IPS-15b (cell line): ENCODE results near the gene GAS7.
"Not testable (repeated sequence)": the region's sequence is repeated elsewhere in the genome, so short reads cannot be mapped to it uniquely, and the experiment has no call there.

ENCODE experiments used
- H3K27me3 ChIP-seq: one replicate; pipeline ENCODE4 v1.6.1; 2013; ENCODE audit warnings: low read length; ENCODE audit not compliant: control insufficient read depth, insufficient read depth
- H3K36me3 ChIP-seq: one replicate; pipeline ENCODE4 v1.6.1; 2013; ENCODE audit warnings: low read length; ENCODE audit not compliant: control insufficient read depth, insufficient read depth
- H3K4me1 ChIP-seq: one replicate; pipeline ENCODE4 v1.6.1; 2013; ENCODE audit warnings: mild to moderate bottlenecking, low read length; ENCODE audit not compliant: control insufficient read depth, insufficient read depth
- H3K4me3 ChIP-seq: one replicate; pipeline ENCODE4 v1.5.1; 2013; ENCODE audit warnings: low read depth, low read length
- H3K9ac ChIP-seq: one replicate; pipeline ENCODE4 v1.6.1; 2013; ENCODE audit warnings: low read depth, mild to moderate bottlenecking, low read length
- H3K9me3 ChIP-seq: one replicate; pipeline ENCODE4 v1.6.1; 2013; ENCODE audit warnings: mild to moderate bottlenecking, low read length; ENCODE audit not compliant: control insufficient read depth, insufficient read depth

Gene GAS7

DNA sequence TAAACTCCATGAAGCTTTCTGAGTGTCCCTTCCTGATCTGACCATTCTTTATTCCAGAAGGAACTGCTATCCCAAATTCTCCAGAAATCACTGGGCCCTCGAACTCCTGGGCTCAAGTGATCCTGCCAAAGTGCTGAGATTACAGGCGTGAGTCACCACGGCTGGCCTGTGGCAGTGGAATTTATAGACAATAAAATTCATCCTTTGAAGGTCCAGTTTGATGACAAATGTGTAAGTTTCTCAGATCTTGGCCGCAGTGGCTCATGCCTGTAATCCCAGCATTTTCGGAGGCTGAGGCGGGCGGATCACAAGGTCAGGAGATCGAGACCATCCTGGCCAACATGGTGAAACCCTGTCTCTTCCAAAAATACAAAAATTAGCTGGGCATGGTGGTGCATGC, 103.1 kb downstream of the GAS7 start:
- H3K36me3 ChIP-seq, H3K27me3 ChIP-seq, H3K9me3 ChIP-seq, H3K4me3 ChIP-seq, H3K4me1 ChIP-seq, H3K9ac ChIP-seq: not testable (repeated sequence)

DNA sequence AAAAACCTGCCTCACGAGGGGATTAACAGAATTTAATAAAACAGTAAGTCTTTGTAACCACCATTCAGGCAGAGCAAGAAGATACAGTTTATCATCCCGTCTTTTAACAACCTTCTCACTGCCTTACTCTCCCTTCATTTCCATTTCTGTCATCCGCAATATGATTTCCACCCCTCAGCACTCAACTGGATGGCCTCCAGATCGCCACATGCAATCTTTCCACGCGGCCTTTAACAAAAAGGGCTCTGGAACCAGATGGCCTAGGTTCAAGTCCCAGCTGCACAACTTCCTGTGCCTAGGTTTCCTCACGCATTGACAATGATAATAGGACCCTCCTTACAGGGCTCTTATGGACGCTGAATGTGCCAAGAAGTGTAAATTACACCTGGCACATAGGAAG, 103.6 kb downstream of the GAS7 start:
- no peaks in the 10 kb centered on the region for H3K27me3 ChIP-seq
- H3K4me3 ChIP-seq, result no peak overlapping the region
- H3K9ac ChIP-seq, result no peak overlapping the region
- H3K4me1 ChIP-seq, result no peaks in the 10 kb centered on the region
- no peaks in the 10 kb centered on the region for H3K36me3 ChIP-seq
- H3K9me3 ChIP-seq, result no peaks in the 10 kb centered on the region

DNA sequence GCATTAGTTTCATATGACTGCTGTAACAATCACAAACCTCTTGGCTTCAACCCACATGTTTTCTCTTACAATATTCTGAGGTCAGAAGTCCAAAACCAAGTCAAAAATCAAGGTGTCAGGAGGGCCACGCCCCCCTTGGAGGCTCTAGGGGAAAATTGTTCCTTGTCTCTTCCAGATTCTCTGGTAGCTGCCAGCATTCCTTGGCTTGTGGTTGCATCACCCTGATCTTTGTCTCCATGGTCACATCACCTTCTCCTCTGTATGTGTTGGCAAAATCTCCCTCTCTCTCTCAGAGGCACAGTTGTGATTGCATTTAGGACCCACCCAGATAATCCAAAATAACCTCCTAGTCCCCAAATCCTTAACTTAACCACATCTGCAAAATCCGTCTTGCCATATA, 105.8 kb downstream of the GAS7 start:
- Histone ChIP-seq H3K9ac (no peak overlapping the region), H3K27me3 (no peaks in the 10 kb centered on the region), H3K4me1 (no peaks in the 10 kb centered on the region), H3K36me3 (no peaks in the 10 kb centered on the region), H3K4me3 (no peak overlapping the region), H3K9me3 (no peaks in the 10 kb centered on the region)

DNA sequence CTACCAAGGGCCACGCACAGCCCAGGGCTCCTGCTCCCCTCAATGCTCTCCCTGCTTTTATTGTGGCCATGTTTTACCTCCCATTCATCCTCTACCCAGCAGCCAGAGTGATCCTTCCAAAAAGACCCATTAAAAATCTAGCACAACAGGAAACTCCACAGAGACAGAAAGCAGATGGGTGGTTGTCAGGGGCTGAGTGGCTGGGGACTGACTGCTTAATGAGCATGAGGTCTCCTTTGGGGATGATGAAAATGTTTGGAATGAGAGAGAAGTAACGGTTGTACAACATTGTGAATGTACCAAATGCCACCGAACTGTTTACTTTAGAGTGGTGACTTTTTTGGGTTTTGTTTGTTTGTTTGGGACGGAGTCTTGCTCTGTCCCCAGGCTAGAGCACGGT, 107.4 kb downstream of the GAS7 start:
- H3K4me3 ChIP-seq, result no peak overlapping the region
- H3K9me3 ChIP-seq, result no peaks in the 10 kb centered on the region
- no peaks in the 10 kb centered on the region for H3K27me3 ChIP-seq
- no peak overlapping the region for H3K9ac ChIP-seq
- no peaks in the 10 kb centered on the region for H3K4me1 ChIP-seq
- H3K36me3 ChIP-seq, result no peaks in the 10 kb centered on the region

DNA sequence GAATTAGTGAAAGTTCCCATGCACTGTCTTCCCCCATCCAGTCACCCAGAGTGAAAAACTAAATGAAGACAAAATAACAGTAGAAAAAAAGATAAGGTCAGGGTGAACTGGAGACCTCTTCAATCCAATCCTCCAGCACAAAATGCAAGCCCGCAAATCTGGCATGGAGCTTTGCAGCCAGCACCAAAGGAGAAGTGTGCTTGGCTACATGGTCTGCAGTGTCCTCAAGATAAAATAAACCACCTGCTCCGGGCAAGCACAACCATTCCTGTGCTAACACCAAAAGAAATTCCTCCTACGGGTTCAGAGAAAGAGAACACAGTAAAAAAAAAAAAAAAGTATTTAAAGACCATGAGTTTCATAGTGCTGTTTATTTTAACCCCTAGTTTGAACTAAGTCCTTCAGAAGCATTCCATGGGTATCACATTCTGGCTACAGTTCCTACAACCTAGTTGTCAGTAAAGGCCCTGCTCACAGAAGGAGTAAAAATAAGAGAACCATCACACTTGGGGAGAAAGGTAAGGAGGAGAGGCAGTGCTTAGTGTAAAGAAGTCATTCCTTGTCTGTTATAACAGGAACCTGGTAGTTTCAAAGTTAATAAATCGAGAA, 109.1 kb downstream of the GAS7 start:
- Histone ChIP-seq H3K27me3 (no peaks in the 10 kb centered on the region), H3K4me3 (no peak overlapping the region), H3K36me3 (no peaks in the 10 kb centered on the region), H3K9ac (no peak overlapping the region), H3K9me3 (no peaks in the 10 kb centered on the region), H3K4me1 (no peaks in the 10 kb centered on the region)

DNA sequence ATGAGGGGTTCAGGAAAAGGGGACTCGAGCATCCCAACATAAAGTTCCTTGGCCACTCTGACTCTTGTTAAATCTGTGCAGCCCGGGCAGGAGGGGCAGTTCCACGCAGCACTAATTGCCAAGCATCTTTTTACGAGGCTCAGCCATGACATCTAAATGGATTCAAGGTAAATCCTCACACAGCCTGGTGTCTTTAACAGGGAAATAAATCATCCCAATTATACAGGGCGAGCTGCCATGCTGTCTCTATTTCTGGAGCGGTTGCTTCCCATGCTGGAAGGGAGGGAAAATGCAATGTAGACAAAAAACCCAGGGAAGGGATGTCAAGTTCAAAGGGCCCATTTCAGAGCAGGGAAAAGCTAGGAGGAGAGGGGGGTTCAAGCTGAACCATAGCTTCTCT, 110.0 kb downstream of the GAS7 start:
- no peak overlapping the region for H3K4me3 ChIP-seq
- no peaks in the 10 kb centered on the region for H3K36me3 ChIP-seq
- no peaks in the 10 kb centered on the region for H3K4me1 ChIP-seq
- no peaks in the 10 kb centered on the region for H3K27me3 ChIP-seq
- no peak overlapping the region for H3K9ac ChIP-seq
- H3K9me3 ChIP-seq, result no peaks in the 10 kb centered on the region

DNA sequence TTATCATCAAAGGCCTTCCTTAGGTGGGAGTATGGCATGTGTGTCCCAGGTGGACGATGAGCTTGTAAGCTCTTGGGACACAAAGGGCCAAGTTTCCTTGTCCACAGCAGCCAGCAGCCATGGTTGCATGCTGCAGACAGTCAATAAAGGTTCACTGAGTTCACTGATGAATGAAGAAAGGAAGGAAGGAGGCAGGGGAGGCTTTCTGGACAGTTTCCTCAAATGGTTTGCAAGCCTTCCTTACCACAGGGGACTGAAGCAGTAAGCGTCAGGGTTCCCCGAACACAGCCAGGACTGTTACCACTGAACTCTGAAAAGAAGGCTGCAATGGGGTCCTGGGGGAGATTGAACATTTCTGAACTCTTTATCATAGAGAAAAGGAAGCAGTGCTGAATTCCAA, 111.1 kb downstream of the GAS7 start:
- H3K27me3 ChIP-seq, result no peaks in the 10 kb centered on the region

DNA sequence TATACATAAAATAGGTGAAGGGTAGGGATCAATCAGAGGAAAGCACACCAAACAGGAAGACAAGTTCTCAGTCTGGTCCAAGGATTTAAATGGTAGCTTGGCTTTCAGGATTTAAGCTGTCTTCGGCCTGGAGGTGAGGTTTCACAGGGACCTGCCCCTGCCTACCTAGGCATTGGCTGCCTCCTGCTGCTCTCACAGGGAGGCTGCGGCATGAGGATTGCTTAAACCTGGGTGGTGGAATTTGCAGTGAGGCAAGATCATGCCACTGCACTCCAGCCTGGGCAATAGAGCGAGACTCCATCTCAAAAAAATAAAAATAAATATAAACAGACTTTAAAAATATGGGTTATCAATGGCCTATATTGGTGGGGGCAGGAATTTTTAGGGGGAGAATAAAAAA, 114.5 kb downstream of the GAS7 start:
- Histone ChIP-seq H3K36me3 (peaks cover 2% of the 10 kb centered on the region), H3K4me3 (no peak overlapping the region), H3K9me3 (no peaks in the 10 kb centered on the region), H3K4me1 (no peaks in the 10 kb centered on the region), H3K27me3 (no peaks in the 10 kb centered on the region), H3K9ac (no peak overlapping the region)

More for the DNA sequence above, 111.1 kb downstream of the GAS7 start:
- peaks cover 2% of the 10 kb centered on the region for H3K36me3 ChIP-seq
- no peaks in the 10 kb centered on the region for H3K4me1 ChIP-seq
- H3K9ac ChIP-seq, result no peak overlapping the region
- H3K4me3 ChIP-seq, result no peak overlapping the region
- H3K9me3 ChIP-seq, result no peaks in the 10 kb centered on the region

DNA sequence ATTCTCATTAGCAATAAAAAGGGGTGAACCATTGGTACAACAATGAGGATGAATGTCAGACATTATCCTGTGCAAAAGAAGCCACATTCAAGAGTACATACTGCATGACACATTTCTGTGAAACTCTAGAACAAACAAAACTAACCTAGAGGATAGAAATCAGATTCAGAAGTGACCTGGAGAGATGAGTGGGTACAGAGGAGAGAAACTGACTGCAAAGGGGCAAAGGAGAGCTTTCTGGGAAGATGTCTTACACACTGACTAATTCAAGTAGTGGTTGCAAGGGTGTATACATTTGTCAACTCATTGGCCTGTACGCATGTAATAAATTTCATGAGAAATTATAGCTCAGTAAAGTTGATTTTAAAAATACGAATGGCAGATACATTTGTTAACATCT, 115.6 kb downstream of the GAS7 start:
- peaks cover 2% of the 10 kb centered on the region for H3K36me3 ChIP-seq
- no peaks in the 10 kb centered on the region for H3K9me3 ChIP-seq
- no peaks in the 10 kb centered on the region for H3K4me1 ChIP-seq
- no peak overlapping the region for H3K4me3 ChIP-seq
- no peak overlapping the region for H3K9ac ChIP-seq
- no peaks in the 10 kb centered on the region for H3K27me3 ChIP-seq

DNA sequence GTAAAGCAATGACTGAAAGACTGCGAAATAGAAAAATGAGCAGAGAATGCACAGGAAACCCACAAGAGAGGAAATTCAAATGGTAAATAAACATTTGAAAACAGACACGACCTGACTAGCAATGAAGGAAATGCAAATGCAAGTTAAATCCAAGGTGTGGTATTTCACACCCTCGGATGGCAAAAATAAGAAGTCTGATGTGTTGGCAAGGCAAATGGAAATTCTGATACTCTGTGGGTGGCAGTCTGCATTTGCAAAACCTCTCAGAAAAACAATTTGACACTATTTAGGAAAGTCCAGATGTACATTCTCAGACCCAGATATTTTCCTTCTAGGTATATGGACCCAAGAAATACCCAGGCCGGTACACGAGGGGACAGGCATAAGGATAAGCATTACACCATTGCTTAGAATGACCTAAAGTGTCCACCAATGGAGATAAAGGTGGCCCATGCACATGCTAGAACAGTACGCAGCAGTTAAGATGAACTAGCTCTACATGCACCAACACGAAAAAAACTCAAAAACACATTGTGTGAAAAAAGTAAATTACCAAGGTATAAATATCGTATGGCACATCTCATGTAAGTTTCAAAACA, 116.7 kb downstream of the GAS7 start:
- no peaks in the 10 kb centered on the region for H3K27me3 ChIP-seq

DNA sequence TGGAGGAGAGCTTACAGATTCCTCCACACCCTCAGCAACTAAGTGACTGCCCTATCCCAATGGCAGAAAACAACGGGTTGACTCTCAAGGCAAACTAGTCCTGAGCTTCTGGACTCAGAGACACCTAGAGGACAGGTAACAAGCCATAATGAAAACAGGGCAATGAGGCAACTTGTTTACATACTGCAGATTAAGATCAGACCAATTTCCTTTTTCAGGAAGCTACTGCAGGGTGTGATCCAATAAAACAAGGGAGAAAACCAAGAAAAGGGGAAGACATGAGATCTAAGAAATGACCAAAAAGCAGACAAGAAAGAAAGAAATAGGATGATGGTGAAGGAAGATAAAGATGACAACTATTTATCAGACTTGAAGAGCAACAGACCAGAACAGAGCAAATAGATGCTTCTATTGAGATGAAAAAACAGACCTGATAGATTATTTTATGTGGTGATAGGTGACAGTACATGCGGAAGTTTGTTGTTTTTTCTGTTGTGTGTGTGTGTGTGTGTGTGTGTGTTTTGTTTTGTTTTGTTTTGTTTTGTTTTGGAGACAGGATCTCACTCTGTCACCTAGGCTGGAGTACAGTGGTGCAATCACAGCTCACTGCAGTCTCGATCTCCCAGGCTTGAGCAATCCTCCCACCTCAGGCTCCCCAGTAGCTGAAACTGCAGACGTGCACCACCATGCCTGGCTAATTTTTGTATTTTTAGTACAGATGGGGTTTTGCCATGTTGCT, 120.7 kb downstream of the GAS7 start:
- Histone ChIP-seq H3K36me3 (no peaks in the 10 kb centered on the region), H3K27me3 (no peaks in the 10 kb centered on the region), H3K4me3 (no peak overlapping the region), H3K4me1 (peaks cover 3% of the 10 kb centered on the region), H3K9ac (no peak overlapping the region), H3K9me3 (no peaks in the 10 kb centered on the region)

More for the DNA sequence above, 116.7 kb downstream of the GAS7 start:
- no peaks in the 10 kb centered on the region for H3K9me3 ChIP-seq
- no peak overlapping the region for H3K9ac ChIP-seq
- peaks cover 2% of the 10 kb centered on the region for H3K36me3 ChIP-seq
- H3K4me3 ChIP-seq, result no peak overlapping the region
- H3K4me1 ChIP-seq, result no peaks in the 10 kb centered on the region

DNA sequence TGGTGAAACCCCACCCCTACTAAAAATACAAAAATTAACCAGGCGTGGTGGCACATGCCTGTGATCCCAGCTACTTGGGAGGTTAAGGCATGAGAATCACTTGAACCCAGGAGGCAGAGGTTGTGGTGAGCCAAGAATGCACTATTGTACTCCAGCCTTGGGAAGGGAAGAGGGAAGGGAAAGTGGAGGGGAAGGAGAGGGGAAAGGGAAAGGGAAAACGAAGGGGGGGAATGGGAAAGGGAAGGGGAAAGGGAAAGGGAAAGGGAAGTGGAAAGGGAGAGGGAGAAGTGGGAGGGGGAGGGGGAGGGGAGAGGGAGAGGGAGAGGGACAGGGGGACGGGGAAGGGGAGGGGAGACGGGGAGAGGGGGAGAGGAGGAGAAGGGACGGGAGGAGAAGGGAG, 122.5 kb downstream of the GAS7 start:
- H3K27me3 ChIP-seq, result no peaks in the 10 kb centered on the region
- peaks cover 3% of the 10 kb centered on the region for H3K4me1 ChIP-seq
- H3K4me3 ChIP-seq, result no peak overlapping the region
- no peak overlapping the region for H3K9ac ChIP-seq
- no peaks in the 10 kb centered on the region for H3K9me3 ChIP-seq
- no peaks in the 10 kb centered on the region for H3K36me3 ChIP-seq
